Measurements from ENCODE around the gene SUN3. TPM values are rescaled to one million over a fixed set of nuclear protein-coding genes. Genes with fewer than 3 reads are reported as not detected.

The SUN3 gene
- total and polyA plus RNA-seq, 5 donors = not detected

Other genes starting within 250 kb of the SUN3 start
- 1 to 10 TPM in 1 of 4 donors, under 1 TPM in 3; 0.79 to 1.5 (median 0.90) TPM for gene PKD1L1, start 80.6 kb downstream of the SUN3 start, total RNA-seq
- 0.81 TPM for gene PKD1L1, start 80.6 kb downstream of the SUN3 start, polyA plus RNA-seq
- 10 to 100 TPM; 21.9 to 25.7 (median 24.3) TPM for gene HUS1, start 49.5 kb downstream of the SUN3 start, total RNA-seq
- gene HUS1, start 49.5 kb downstream of the SUN3 start, polyA plus RNA-seq = 13.2 TPM
- gene C7orf57, start 6.4 kb upstream of the SUN3 start, total RNA-seq = not detected
- gene C7orf57, start 6.4 kb upstream of the SUN3 start, polyA plus RNA-seq = not detected
- gene UPP1, start 60.2 kb upstream of the SUN3 start, total RNA-seq = 10 to 100 TPM; 20.6 to 29.0 (median 23.5) TPM
- 17.3 TPM for gene UPP1, start 60.2 kb upstream of the SUN3 start, polyA plus RNA-seq
- gene ABCA13, start 142.4 kb upstream of the SUN3 start, total RNA-seq = not detected
- not detected for gene ABCA13, start 142.4 kb upstream of the SUN3 start, polyA plus RNA-seq

All from right cardiac atrium (tissue), 5 donors.